Suprapubic skin (tissue), 4 donors: ENCODE data around the gene RARS1. TPM values are rescaled to one million over a fixed set of nuclear protein-coding genes. Genes with fewer than 3 reads are reported as not detected.

ENCODE experiments used
- DNase-seq, 2 donors: peaks; one replicate each; pipeline ENCODE4 v3.0.0-alpha.2; 2019; ENCODE audit warnings: low spot score in 2 of 2
- H3K27ac ChIP-seq: fragments of 200-600 bp; sonication (generic); one replicate; pipeline ENCODE4 v1.5.1; 2019
- H3K27me3 ChIP-seq: fragments of 200-600 bp; sonication (generic); one replicate; pipeline ENCODE4 v1.5.1; 2019
- H3K36me3 ChIP-seq: fragments of 200-600 bp; sonication (generic); one replicate; pipeline ENCODE4 v1.5.1; 2019
- H3K4me1 ChIP-seq: fragments of 200-600 bp; sonication (generic); one replicate; pipeline ENCODE4 v1.5.1; 2019
- H3K4me3 ChIP-seq: fragments of 200-600 bp; sonication (generic); one replicate; pipeline ENCODE4 v1.5.1; 2019; ENCODE audit warnings: mild to moderate bottlenecking
- H3K9me3 ChIP-seq: fragments of 200-600 bp; sonication (generic); one replicate; pipeline ENCODE4 v1.5.1; 2019
- CTCF ChIP-seq, 2 donors: fragments of 200-600 bp in 1 of 2; fragments of 450-650 bp in 1 of 2; sonication (generic) in 1 of 2; IDR thresholded peaks; one replicate each; pipeline ENCODE4 v1.5.1; 2016 to 2019; ENCODE audit warnings: antibody characterized with exemption in 2 of 2, mild to moderate bottlenecking in 1 of 2, moderate library complexity in 1 of 2
- EP300 ChIP-seq: sonication (generic); formaldehyde crosslinking; IDR thresholded peaks from one replicate; pipeline ENCODE4 v1.6.1; 2017; ENCODE audit warnings: antibody characterized with exemption
- POLR2A ChIP-seq, 2 donors: fragments of 450-650 bp; IDR thresholded peaks; one replicate each; pipeline ENCODE4 v1.6.1; 2017; ENCODE audit warnings: antibody characterized with exemption in 2 of 2, mild to moderate bottlenecking in 2 of 2, moderate library complexity in 2 of 2
- POLR2AphosphoS5 ChIP-seq, 3 donors: sonication (generic); formaldehyde crosslinking; IDR thresholded peaks; one replicate each; pipeline ENCODE4 v1.6.1; 2017; ENCODE audit warnings: antibody characterized with exemption in 3 of 3
- WGBS: methylation state at CpG from one replicate; pipeline ENCODE4 v1.1.5; 2018; 5-methylcytosine and 5-hydroxymethylcytosine counted together
- total RNA-seq, 4 donors: library from RNA; depleted of rRNA; stranded (reverse); fragments of >200 nt; gene quantifications; one replicate each; pipeline ENCODE4 v1.1.0, GENCODE V29; 2016

Gene RARS1
- total RNA-seq, 4 donors from 2014 or later = 58.6 to 129 (median 77.0) TPM

GRCh38 chr5:168494057-168494555, 7.8 kb downstream of the RARS1 start:
- no peak for DNase-seq
- no peak overlapping the region for H3K4me3 ChIP-seq
- peaks cover 96% of the 10 kb centered on the region for H3K36me3 ChIP-seq
- H3K27ac ChIP-seq = no peak overlapping the region
- 92% methylated on average over 5 of the region's 5 CpGs for WGBS
- no peaks in the 10 kb centered on the region for H3K9me3 ChIP-seq
- TF ChIP-seq CTCF (IDR thresholded peaks at IDR 0.05) (no peak), POLR2AphosphoS5 (IDR thresholded peaks at IDR 0.05) (no peak), EP300 (no peak), POLR2A (IDR thresholded peaks at IDR 0.05) (no peak)
- H3K27me3 ChIP-seq = no peaks in the 10 kb centered on the region
- no peaks in the 10 kb centered on the region for H3K4me1 ChIP-seq

GRCh38 chr5:168502563-168503237, 16.4 kb downstream of the RARS1 start:
- Histone ChIP-seq H3K9me3 (no peaks in the 10 kb centered on the region), H3K4me1 (no peaks in the 10 kb centered on the region), H3K36me3 (peaks cover 91% of the 10 kb centered on the region), H3K27me3 (no peaks in the 10 kb centered on the region), H3K27ac (no peak overlapping the region), H3K4me3 (no peak overlapping the region)
- 81% methylated on average over 7 of the region's 7 CpGs for whole genome bisulfite sequencing
- DNase-seq = no peak
- TF ChIP-seq CTCF (IDR thresholded peaks at IDR 0.05) (no peak), POLR2A (IDR thresholded peaks at IDR 0.05) (no peak), POLR2AphosphoS5 (IDR thresholded peaks at IDR 0.05) (no peak), EP300 (no peak)

GRCh38 chr5:168513861-168514428, 27.7 kb downstream of the RARS1 start:
- no peaks in the 10 kb centered on the region for H3K27me3 ChIP-seq
- DNase-seq = no peak
- no peak for TF ChIP-seq POLR2A (IDR thresholded peaks at IDR 0.05)
- no peak for TF ChIP-seq EP300
- TF ChIP-seq CTCF (IDR thresholded peaks at IDR 0.05) = no peak
- no peak for TF ChIP-seq POLR2AphosphoS5 (IDR thresholded peaks at IDR 0.05)
- WGBS = 97% methylated on average over 2 of the region's 2 CpGs
- peaks cover 96% of the 10 kb centered on the region for H3K36me3 ChIP-seq
- peaks cover 9% of the 10 kb centered on the region for H3K9me3 ChIP-seq
- H3K4me1 ChIP-seq = no peaks in the 10 kb centered on the region
- no peak overlapping the region for H3K27ac ChIP-seq
- no peak overlapping the region for H3K4me3 ChIP-seq

- Histone ChIP-seq H3K4me3 (no peak overlapping the region), H3K9me3 (no peaks in the 10 kb centered on the region), H3K27ac (no peak overlapping the region), H3K36me3 (no peaks in the 10 kb centered on the region), H3K27me3 (peaks cover 22% of the 10 kb centered on the region), H3K4me1 (peaks cover 11% of the 10 kb centered on the region)
- TF ChIP-seq CTCF (IDR thresholded peaks at IDR 0.05) = no peak
- TF ChIP-seq EP300 = no peak
- no peak for TF ChIP-seq POLR2AphosphoS5 (IDR thresholded peaks at IDR 0.05)
- TF ChIP-seq POLR2A (IDR thresholded peaks at IDR 0.05) = no peak
- 93% methylated on average over 2 of the region's 2 CpGs for WGBS
- DNase-seq = no peak
These were observed 39.6 kb downstream of the RARS1 start for GRCh38 chr5:168525856-168526255.

GRCh38 chr5:168527756-168528295, 41.6 kb downstream of the RARS1 start:
- no peaks in the 10 kb centered on the region for H3K36me3 ChIP-seq
- TF ChIP-seq EP300 (no peak), CTCF (IDR thresholded peaks at IDR 0.05) (no peak), POLR2AphosphoS5 (IDR thresholded peaks at IDR 0.05) (no peak), POLR2A (IDR thresholded peaks at IDR 0.05) (no peak)
- H3K4me1 ChIP-seq = peaks cover 11% of the 10 kb centered on the region
- no peaks in the 10 kb centered on the region for H3K9me3 ChIP-seq
- peaks cover 32% of the 10 kb centered on the region for H3K27me3 ChIP-seq
- no peak overlapping the region for H3K27ac ChIP-seq
- no peak for DNase-seq
- H3K4me3 ChIP-seq = no peak overlapping the region
- whole genome bisulfite sequencing = 90% methylated on average over 4 of the region's 4 CpGs
